Measurements from ENCODE around the gene LRMDA. TPM values are rescaled to one million over a fixed set of nuclear protein-coding genes. Genes with fewer than 3 reads are reported as not detected.

LRMDA gene
- total and polyA plus RNA-seq, 2 of the 13 experiments (the other 11 are each of a cell fraction or from before 2014, with no cell fraction given), result 13.4 to 22.0 TPM

GRCh38 chr10:75743291-75743778, 311.9 kb downstream of the LRMDA start (continued):
- TF ChIP-seq ZBTB43 (CRISPR knock-in tag; conservative IDR thresholded peaks at IDR 0.05) (no peak), ZSCAN9 (CRISPR knock-in tag; IDR thresholded peaks at IDR 0.05; ENCODE audit: borderline replicate concordance) (no peak), ZNF274 (CRISPR knock-in tag; IDR thresholded peaks at IDR 0.05) (no peak), ZNF282 (IDR thresholded peaks at IDR 0.05; ENCODE audit: partially characterized antibody) (no peak), ISL2 (CRISPR knock-in tag; IDR thresholded peaks at IDR 0.05) (no peak), TFE3 (CRISPR knock-in tag; IDR thresholded peaks at IDR 0.05) (no peak), ZNF549 (CRISPR knock-in tag; IDR thresholded peaks at IDR 0.05) (no peak), MEIS1 (CRISPR knock-in tag; IDR thresholded peaks at IDR 0.05; ENCODE audit: borderline replicate concordance) (0 out of 2 replicates have a peak, but pooled peaks have one; percentile 30), ASH2L (IDR thresholded peaks at IDR 0.05; ENCODE audit: insufficient read length, low read depth, low read length) (no peak), ZNF772 (CRISPR knock-in tag; IDR thresholded peaks at IDR 0.05) (no peak), HOXD1 (CRISPR knock-in tag; IDR thresholded peaks at IDR 0.05) (no peak), ZNF430 (CRISPR knock-in tag; IDR thresholded peaks at IDR 0.05) (no peak), STAG1 (CRISPR knock-in tag; IDR thresholded peaks at IDR 0.05) (no peak), RBAK (CRISPR knock-in tag; IDR thresholded peaks at IDR 0.05) (no peak), TFDP1 (CRISPR knock-in tag; IDR thresholded peaks at IDR 0.05; ENCODE audit: borderline replicate concordance) (no peak), HDAC1 (CRISPR knock-in tag; IDR thresholded peaks at IDR 0.05) (0 out of 2 replicates have a peak, but pooled peaks have one; percentile 17), KMT2A (CRISPR knock-in tag; IDR thresholded peaks at IDR 0.05) (0 out of 2 replicates have a peak, but pooled peaks have one; percentile 46), ELF1 (CRISPR knock-in tag; IDR thresholded peaks at IDR 0.05) (0 out of 2 replicates have a peak, but pooled peaks have one; percentile 28), POGK (CRISPR knock-in tag; conservative IDR thresholded peaks at IDR 0.05) (no peak)
- TF ChIP-seq, protein P1, sequence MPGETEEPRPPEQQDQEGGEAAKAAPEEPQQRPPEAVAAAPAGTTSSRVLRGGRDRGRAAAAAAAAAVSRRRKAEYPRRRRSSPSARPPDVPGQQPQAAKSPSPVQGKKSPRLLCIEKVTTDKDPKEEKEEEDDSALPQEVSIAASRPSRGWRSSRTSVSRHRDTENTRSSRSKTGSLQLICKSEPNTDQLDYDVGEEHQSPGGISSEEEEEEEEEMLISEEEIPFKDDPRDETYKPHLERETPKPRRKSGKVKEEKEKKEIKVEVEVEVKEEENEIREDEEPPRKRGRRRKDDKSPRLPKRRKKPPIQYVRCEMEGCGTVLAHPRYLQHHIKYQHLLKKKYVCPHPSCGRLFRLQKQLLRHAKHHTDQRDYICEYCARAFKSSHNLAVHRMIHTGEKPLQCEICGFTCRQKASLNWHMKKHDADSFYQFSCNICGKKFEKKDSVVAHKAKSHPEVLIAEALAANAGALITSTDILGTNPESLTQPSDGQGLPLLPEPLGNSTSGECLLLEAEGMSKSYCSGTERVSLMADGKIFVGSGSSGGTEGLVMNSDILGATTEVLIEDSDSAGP (CRISPR knock-in tag; IDR thresholded peaks at IDR 0.05; ENCODE audit: borderline replicate concordance), result no peak

All from HepG2 (cell line).